ENCODE measurements around the gene ABCC2.

DNA sequence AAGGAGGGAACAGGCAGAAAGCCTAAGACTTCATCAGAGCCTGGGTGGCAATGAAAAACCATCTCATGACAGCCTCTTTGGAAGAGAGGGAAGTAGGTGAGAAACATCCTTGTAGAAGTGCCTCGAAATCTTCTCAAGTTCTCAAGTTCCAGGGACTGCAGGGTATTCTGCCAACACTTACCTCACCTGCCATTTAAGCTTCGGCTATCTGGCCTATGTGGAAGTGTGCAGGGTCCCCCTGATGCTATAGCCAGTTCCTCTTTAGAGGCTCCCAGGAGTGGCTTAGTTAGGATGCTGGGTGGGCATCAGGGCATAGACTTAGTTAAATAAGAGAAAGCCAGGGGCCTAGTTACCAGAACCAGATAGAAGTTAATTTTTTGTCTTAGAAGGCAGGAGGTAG, 27.0 kb downstream of the ABCC2 start:
- TF ChIP-seq SUZ12 (IDR thresholded peaks at IDR 0.05; ENCODE audit: extremely low read depth, insufficient read depth, insufficient read length) = no peak
- no peak for TF ChIP-seq YY1 (IDR thresholded peaks at IDR 0.05; ENCODE audit: insufficient read depth, insufficient read length)
- no peak for TF ChIP-seq ZNF274 (IDR thresholded peaks at IDR 0.05; ENCODE audit: low read depth, low read length)

Data from NT2/D1 (cell line).